Measurements from ENCODE around the gene GALNS.

DNA sequence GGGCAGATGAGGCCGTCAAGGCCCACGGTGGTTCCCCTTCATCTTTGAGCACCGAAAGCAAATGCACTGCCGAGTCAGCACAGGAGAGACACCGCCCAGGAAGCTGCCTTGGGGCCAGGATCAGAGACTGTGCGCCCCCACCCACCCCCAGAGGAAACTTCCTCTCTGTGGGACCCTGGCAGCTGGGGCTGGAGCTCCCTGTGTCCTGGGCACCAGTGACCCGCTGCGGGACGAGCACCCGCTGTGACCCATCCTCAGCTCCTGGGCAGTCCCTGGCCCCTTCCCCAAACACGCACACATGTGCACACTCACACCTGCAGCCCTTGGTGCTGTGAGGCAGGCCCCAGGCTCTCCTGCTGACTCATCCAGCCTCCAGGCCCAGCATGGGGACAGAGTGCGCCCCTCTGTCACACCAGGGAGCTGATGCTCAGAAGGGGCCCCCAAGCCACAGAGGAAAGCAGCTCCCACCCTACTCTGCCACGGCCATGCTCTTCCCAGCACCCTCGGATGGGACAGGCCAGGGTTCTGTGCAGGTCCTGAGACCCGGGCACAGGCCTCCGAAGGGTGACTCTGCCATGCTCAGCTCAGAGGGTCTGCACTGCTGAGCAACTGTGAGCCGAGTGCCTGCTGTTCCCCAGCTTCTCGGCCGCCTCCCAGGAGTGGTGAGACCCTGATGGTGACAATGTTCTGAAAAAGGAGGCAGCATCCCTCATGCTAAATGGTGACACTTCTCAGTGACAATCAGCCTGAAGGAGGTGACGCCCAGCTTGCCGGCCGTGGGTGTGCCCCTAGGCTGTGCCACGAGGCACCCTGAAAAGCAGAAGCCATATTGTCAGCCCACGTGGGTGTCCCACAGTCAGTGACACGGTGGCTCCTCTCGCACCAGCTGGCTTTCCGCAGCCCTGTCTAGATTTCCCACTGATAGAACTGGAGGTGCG lies 75.3 kb downstream of the GALNS start:
- TF ChIP-seq, protein P1, sequence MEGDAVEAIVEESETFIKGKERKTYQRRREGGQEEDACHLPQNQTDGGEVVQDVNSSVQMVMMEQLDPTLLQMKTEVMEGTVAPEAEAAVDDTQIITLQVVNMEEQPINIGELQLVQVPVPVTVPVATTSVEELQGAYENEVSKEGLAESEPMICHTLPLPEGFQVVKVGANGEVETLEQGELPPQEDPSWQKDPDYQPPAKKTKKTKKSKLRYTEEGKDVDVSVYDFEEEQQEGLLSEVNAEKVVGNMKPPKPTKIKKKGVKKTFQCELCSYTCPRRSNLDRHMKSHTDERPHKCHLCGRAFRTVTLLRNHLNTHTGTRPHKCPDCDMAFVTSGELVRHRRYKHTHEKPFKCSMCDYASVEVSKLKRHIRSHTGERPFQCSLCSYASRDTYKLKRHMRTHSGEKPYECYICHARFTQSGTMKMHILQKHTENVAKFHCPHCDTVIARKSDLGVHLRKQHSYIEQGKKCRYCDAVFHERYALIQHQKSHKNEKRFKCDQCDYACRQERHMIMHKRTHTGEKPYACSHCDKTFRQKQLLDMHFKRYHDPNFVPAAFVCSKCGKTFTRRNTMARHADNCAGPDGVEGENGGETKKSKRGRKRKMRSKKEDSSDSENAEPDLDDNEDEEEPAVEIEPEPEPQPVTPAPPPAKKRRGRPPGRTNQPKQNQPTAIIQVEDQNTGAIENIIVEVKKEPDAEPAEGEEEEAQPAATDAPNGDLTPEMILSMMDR (IDR thresholded peaks at IDR 0.05; ENCODE audit: borderline replicate concordance, extremely low read depth, low read length, poor library complexity, severe bottlenecking): no peak
- no peak for TF ChIP-seq EZH2 (IDR thresholded peaks at IDR 0.05; ENCODE audit: borderline replicate concordance, low read depth, low read length, severe bottlenecking)

All from DND-41 (cell line).